Astrocyte (in vitro differentiated cells and primary cell): ENCODE measurements around the gene MYEOV. TPM values are rescaled to one million over a fixed set of nuclear protein-coding genes. Genes with fewer than 3 reads are reported as not detected.
A peak's percentile ranks its signal among the peaks of the same experiment; 100 is the strongest.

ENCODE experiments used
- DNase-seq: peaks from one replicate; pipeline ENCODE4 v3.0.0-alpha.2; 2010; ENCODE audit warnings: low read depth
- FAIRE-seq: peaks from 2 replicates; lab custom pipeline; 2011; peaks lifted over from hg19 to GRCh38; lab: Jason Lieb, UNC
- H2AFZ ChIP-seq: 2 replicates; pipeline ENCODE4 v1.6.0; 2012; ENCODE audit warnings: low read depth, low read length, inconsistent platforms
- H3K27ac ChIP-seq: 2 replicates; pipeline ENCODE4 v1.5.1; 2011; ENCODE audit warnings: low read depth, low read length, inconsistent platforms
- H3K27me3 ChIP-seq: 2 replicates; pipeline ENCODE4 v1.6.0; 2011; ENCODE audit warnings: low read length, inconsistent platforms; ENCODE audit not compliant: insufficient read depth
- H3K36me3 ChIP-seq: 2 replicates; pipeline ENCODE4 v1.5.1; 2011; ENCODE audit warnings: low read length, inconsistent platforms; ENCODE audit not compliant: insufficient read depth
- H3K4me1 ChIP-seq: 2 replicates; pipeline ENCODE4 v1.5.1; 2011; ENCODE audit warnings: low read length, inconsistent platforms; ENCODE audit not compliant: insufficient read depth
- H3K4me2 ChIP-seq: 2 replicates; pipeline ENCODE4 v1.6.0; 2012; ENCODE audit warnings: low read length, inconsistent platforms
- H3K4me3 ChIP-seq: 2 replicates; pipeline ENCODE4 v1.5.1; 2011; ENCODE audit warnings: low read depth, mild to moderate bottlenecking, low read length, inconsistent platforms; ENCODE audit not compliant: insufficient read depth
- H3K79me2 ChIP-seq: 2 replicates; pipeline ENCODE4 v1.6.0; 2012; ENCODE audit warnings: mild to moderate bottlenecking, low read length, inconsistent platforms; ENCODE audit not compliant: insufficient read depth
- H3K9ac ChIP-seq: 2 replicates; pipeline ENCODE4 v1.6.0; 2012; ENCODE audit warnings: mild to moderate bottlenecking, low read length, inconsistent platforms
- H3K9me3 ChIP-seq: 2 replicates; pipeline ENCODE4 v1.5.1; 2012; ENCODE audit warnings: low read depth, mild to moderate bottlenecking, low read length, inconsistent platforms; ENCODE audit not compliant: insufficient read depth
- H4K20me1 ChIP-seq: 2 replicates; pipeline ENCODE4 v1.6.0; 2012; ENCODE audit warnings: low read length, inconsistent platforms; ENCODE audit not compliant: insufficient read depth
- H3K27ac Mint-ChIP-seq: one replicate; pipeline ENCODE4 v1.8.0; 2021; ENCODE audit warnings: mild to moderate bottlenecking, mixed read lengths; ENCODE audit not compliant: unreplicated experiment
- H3K27me3 Mint-ChIP-seq: one replicate; pipeline ENCODE4 v1.8.0; 2021; ENCODE audit warnings: low read depth, mixed read lengths; ENCODE audit not compliant: unreplicated experiment
- H3K36me3 Mint-ChIP-seq: one replicate; pipeline ENCODE4 v1.8.0; 2021; ENCODE audit warnings: low read depth, mixed read lengths; ENCODE audit not compliant: unreplicated experiment
- H3K4me1 Mint-ChIP-seq: one replicate; pipeline ENCODE4 v1.8.0; 2021; ENCODE audit warnings: low read depth, mixed read lengths; ENCODE audit not compliant: unreplicated experiment
- H3K4me3 Mint-ChIP-seq: one replicate; pipeline ENCODE4 v1.8.0; 2021; ENCODE audit warnings: mild to moderate bottlenecking, moderate library complexity, mixed read lengths; ENCODE audit not compliant: unreplicated experiment
- H3K9me3 Mint-ChIP-seq: one replicate; pipeline ENCODE4 v1.8.0; 2021; ENCODE audit warnings: mild to moderate bottlenecking, mixed read lengths; ENCODE audit not compliant: unreplicated experiment
- CTCF ChIP-seq: IDR thresholded peaks from 2 replicates; pipeline ENCODE4 v1.5.1; 2011; ENCODE audit warnings: low read depth, mild to moderate bottlenecking, inconsistent platforms, low read length, moderate library complexity; ENCODE audit not compliant: insufficient read depth
- EZH2 ChIP-seq: IDR thresholded peaks from 2 replicates; pipeline ENCODE4 v1.6.1; 2012; ENCODE audit warnings: mild to moderate bottlenecking, low read length, inconsistent platforms; ENCODE audit not compliant: insufficient read depth
- total RNA-seq: library from RNA; stranded (reverse); gene quantifications from 2 replicates; pipeline ENCODE4 v1.2.1, GENCODE V29; 2021

Gene MYEOV
- total RNA-seq, 1 donor from 2014 or later = not detected

DNA sequence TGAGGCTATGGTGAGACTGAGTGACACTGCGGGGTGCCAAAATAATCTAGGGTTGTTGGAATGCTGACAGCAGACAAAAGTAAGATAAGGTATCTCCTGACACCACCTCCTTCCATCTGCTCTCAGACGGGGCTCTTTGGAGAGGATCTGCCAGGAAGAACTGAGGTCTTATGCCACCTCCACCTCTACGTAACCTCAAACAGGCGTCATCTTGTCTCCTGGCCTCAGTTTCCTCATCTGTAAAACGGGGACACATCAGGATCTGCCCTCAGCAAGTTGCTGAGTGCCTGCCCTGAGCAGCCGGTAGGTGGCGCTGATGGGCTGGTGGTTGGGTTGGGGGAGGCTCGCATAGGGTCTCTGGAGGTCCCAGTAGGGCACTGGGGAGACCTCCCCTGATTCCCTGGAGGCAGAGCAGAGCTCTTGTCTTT lies 1.7 kb upstream of the MYEOV start:
- H3K36me3 ChIP-seq = no peaks in the 10 kb centered on the region
- H4K20me1 ChIP-seq = no peaks in the 10 kb centered on the region
- no peaks in the 10 kb centered on the region for H3K27me3 ChIP-seq
- no peak for DNase-seq
- Mint-ChIP-seq H3K4me3 (no peak overlapping the region), H3K36me3 (peaks cover 3% of the 10 kb centered on the region), H3K4me1 (no peaks in the 10 kb centered on the region), H3K27me3 (peaks cover 54% of the 10 kb centered on the region), H3K27ac (no peak overlapping the region), H3K9me3 (peaks cover 10% of the 10 kb centered on the region)
- no peak for FAIRE-seq
- H3K9ac ChIP-seq = no peak overlapping the region
- H3K79me2 ChIP-seq = no peaks in the 10 kb centered on the region
- TF ChIP-seq EZH2 (no peak), CTCF (peak; percentile 50)
- no peak overlapping the region for H3K4me3 ChIP-seq
- peaks cover 8% of the 10 kb centered on the region for H3K4me1 ChIP-seq
- no peaks in the 10 kb centered on the region for H3K9me3 ChIP-seq
- H3K27ac ChIP-seq = no peak overlapping the region
- H2AFZ ChIP-seq = no peak overlapping the region
- no peak overlapping the region for H3K4me2 ChIP-seq

- H3K36me3 ChIP-seq = no peaks in the 10 kb centered on the region
- Mint-ChIP-seq H3K4me1 (peaks cover 4% of the 10 kb centered on the region), H3K27ac (no peak overlapping the region), H3K9me3 (peaks cover 10% of the 10 kb centered on the region), H3K27me3 (peaks cover 45% of the 10 kb centered on the region), H3K36me3 (peaks cover 3% of the 10 kb centered on the region), H3K4me3 (no peak overlapping the region)
- no peak for DNase-seq
- H3K79me2 ChIP-seq = no peaks in the 10 kb centered on the region
- no peaks in the 10 kb centered on the region for H3K9me3 ChIP-seq
- TF ChIP-seq EZH2 = no peak
- no peak for TF ChIP-seq CTCF
- no peak overlapping the region for H3K27ac ChIP-seq
- no peak overlapping the region for H3K4me3 ChIP-seq
- no peak overlapping the region for H3K4me2 ChIP-seq
- no peak for FAIRE-seq
- H3K4me1 ChIP-seq = peaks cover 15% of the 10 kb centered on the region
- H4K20me1 ChIP-seq = no peaks in the 10 kb centered on the region
- H3K9ac ChIP-seq = no peak overlapping the region
- no peaks in the 10 kb centered on the region for H3K27me3 ChIP-seq
- peak overlapping the region; percentile 35 for H2AFZ ChIP-seq
Observed at GRCh38 chr11:69293087-69293486, 868 bp upstream of the MYEOV start.

DNA sequence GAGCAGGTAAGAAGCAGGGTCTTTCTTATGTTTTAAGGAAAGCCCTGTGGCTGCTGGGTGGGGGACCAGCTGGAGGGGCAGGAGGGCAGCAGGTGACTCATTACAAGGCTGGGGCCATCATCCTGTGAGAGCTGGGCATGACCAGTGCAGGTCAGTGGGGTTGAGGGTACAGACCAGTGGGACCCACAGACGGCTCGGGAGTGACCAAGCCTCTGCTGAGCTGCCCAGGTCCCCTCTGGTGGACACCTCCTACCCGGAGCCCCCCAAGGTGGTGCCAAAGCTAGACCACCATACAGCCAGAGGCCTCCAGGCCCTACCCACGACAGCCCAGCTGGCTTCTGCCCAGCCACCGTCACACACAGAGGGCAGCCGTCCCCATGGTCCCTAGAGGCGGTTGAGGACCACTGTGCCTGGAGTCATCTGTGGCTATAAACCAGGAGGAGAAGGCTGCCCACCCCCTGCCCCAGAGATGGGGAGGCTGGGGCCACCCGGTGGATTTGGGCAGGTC lies 670 bp downstream of the MYEOV start:
- H3K4me3 ChIP-seq = no peak overlapping the region
- H3K79me2 ChIP-seq = no peaks in the 10 kb centered on the region
- Mint-ChIP-seq H3K4me3 (no peak overlapping the region), H3K27ac (no peak overlapping the region), H3K27me3 (peaks cover 31% of the 10 kb centered on the region), H3K9me3 (peaks cover 10% of the 10 kb centered on the region), H3K4me1 (peaks cover 9% of the 10 kb centered on the region), H3K36me3 (peaks cover 3% of the 10 kb centered on the region)
- no peak overlapping the region for H2AFZ ChIP-seq
- no peak overlapping the region for H3K4me2 ChIP-seq
- no peak for DNase-seq
- H3K36me3 ChIP-seq = no peaks in the 10 kb centered on the region
- TF ChIP-seq EZH2 = no peak
- TF ChIP-seq CTCF = no peak
- no peaks in the 10 kb centered on the region for H3K27me3 ChIP-seq
- peaks cover 30% of the 10 kb centered on the region for H3K4me1 ChIP-seq
- no peak for FAIRE-seq
- no peak overlapping the region for H3K9ac ChIP-seq
- H3K27ac ChIP-seq = no peak overlapping the region
- H3K9me3 ChIP-seq = no peaks in the 10 kb centered on the region
- H4K20me1 ChIP-seq = no peaks in the 10 kb centered on the region
